HG02642 (cell line): ENCODE measurements around the gene XAF1.
"Not testable (repeated sequence)": the region's sequence is repeated elsewhere in the genome, so short reads cannot be mapped to it uniquely, and the experiment has no call there.

Experiments used
- ATAC-seq: cut with Tn5 transposase; IDR thresholded peaks from one replicate; pipeline ENCODE4 v1.9.1; 2021; ENCODE audit warnings: mild to moderate bottlenecking; ENCODE audit not compliant: unreplicated experiment, poor library complexity

Gene XAF1, protein sequence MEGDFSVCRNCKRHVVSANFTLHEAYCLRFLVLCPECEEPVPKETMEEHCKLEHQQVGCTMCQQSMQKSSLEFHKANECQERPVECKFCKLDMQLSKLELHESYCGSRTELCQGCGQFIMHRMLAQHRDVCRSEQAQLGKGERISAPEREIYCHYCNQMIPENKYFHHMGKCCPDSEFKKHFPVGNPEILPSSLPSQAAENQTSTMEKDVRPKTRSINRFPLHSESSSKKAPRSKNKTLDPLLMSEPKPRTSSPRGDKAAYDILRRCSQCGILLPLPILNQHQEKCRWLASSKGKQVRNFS

DNA sequence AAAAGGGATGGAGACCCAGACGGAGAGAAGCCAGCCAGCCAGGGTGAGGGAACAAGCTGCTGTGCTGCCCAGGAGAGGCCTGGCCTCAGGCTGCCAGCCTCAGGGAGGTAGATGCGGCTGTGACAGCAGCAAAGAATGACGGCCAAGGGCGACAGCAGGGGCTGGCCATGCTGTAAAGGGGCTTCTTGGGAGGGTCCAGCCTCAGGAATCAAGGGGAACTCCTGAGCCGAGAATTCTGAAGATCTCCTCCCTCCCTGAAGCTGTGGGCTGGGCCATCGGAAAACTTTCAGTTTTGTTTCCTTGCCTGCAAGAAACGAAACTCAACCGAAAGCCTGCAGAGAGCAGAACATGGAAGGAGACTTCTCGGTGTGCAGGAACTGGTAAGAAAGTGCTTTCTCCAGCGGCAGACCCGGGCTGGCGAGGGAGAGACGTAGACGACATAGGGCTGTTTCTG lies at the start of gene XAF1:
Gene XAF1 (plus strand): TSS at position 316 of the 454 bp plus-strand sequence. CDS start 33 bp downstream, at position 349.
- no peak for ATAC-seq

DNA sequence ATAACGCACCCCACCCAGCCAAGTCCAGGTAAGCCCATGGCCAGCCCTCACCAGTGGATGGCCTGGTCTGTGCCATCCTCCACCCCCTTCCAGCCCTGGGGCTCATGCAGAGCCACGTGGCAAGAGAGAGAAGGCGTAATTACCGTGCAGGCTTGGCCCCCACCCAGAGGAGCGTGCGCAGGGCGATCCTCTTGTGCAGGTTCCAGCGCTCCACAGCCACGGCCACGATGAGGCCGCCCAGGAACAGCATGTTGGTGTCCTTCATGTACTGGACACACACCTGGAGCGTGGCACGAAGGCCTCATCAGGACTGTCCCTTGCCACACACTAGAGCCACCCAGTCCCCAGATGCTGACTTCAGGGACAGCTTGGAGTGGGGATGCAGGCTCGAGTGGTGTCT lies 49.3 kb upstream of the XAF1 start:
- no peak for ATAC-seq

DNA sequence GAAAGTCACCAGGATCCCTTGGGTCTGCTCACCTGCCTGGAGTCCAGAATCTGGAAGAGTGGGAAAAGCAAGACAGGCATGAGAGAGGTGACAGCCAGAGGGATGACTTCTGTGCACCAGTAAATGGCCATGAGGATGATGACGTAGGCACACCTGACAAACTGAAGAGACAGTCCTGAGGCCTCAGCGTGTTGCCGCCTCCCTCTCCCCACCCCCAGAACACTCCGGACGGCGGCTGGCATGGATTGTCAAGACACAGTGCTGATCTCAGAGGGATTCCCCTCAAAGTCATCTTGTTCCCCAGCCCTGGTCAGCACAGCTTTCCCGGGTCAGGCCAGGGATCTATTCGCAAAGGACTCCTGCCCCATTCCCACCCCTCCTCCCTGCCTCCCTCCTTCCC lies 48.9 kb upstream of the XAF1 start:
- no peak for ATAC-seq

DNA sequence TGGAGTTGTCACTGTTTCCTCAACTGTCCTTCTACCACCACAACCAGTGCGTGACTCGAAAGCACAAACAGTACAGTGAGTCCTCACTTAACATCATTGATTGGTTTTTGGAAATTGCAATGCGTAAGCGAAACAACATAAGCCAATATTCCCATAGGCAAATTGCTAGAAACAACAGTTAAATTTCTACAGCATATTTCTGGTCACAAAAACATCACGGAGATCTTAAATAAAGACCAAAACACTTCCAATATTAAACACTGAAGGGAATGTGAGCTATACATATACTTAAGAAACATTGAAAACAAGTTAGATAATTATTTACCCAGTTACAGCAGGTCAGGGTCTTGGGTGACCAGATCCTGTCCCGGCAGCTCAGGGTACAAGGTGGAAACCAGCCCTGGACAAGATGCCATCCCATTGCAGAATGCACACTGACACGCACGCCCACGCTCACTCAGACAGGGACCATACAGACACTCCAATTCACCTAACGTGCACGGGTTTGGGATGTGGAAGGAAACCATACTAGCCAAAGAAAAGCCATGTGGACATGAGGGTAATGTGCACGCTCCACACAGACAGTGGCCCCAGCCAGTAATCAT lies 47.4 kb upstream of the XAF1 start:
- no peak for ATAC-seq

DNA sequence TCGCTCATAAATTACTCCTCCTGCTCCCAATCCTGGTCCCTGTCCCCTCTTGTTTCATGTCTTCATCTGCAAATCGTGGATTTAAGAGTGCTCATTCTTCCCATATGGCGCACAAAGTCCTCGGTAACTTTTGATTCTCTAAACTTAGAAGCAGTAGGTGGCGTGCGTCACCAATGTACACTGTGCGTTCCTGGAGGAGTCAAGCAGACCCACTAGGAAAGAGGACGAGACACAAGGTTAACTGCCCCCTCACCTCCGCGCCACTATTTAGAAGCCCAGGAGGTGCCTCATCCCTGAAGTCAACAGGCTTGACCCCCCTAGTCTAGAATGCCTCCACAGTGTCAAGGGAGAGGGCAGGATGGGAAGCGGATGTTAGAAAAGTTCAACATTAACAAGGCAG lies 45.5 kb upstream of the XAF1 start:
- no peak for ATAC-seq

DNA sequence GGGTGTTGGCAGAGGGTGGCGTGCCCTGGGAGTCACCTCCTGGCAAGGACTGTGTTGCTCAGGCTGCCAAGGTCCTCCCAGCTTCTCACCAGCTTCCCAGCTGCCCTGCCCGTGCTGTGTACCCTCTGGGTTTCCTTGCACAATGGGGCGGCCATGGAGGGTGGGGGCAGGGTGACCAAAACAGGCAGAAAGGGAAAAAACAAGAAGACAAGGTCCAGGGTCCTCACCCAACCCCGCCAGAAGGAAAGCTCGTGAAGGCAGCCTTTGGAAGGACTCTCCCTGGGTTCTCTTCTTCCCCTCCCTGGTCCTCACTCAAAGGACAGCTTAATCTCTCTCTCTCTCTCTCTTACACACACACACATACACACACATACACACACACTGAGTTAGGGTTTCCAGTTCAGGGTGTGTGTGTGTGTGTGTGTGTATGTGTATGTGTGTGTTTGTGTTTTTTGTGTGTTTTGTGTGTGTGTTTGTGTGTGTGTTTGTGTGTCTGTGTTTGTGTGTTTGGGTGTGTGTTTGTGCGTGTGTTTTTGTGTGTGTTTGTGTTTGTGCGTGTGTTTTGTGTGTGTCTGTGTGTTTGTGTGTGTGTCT lies 44.7 kb upstream of the XAF1 start:
- ATAC-seq: no peak

DNA sequence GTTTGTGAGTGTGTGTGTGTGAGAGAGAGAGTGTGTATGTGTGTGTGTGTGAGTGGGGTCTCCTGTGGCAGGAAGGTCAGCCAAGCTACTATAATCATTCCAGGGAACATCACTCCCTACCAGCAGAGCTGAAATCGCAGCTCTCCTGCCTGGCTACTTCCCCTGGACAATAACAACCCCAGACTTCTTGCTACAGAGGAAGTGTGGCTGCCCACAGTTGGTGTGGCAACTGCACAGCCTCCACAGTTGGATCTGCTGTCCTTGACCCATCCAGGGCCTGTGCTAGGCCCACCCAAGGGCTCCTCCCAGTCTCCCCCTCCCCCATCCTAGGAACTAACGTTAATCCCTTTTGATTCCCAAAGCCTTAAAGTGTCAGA lies 44.2 kb upstream of the XAF1 start:
- ATAC-seq: no peak

DNA sequence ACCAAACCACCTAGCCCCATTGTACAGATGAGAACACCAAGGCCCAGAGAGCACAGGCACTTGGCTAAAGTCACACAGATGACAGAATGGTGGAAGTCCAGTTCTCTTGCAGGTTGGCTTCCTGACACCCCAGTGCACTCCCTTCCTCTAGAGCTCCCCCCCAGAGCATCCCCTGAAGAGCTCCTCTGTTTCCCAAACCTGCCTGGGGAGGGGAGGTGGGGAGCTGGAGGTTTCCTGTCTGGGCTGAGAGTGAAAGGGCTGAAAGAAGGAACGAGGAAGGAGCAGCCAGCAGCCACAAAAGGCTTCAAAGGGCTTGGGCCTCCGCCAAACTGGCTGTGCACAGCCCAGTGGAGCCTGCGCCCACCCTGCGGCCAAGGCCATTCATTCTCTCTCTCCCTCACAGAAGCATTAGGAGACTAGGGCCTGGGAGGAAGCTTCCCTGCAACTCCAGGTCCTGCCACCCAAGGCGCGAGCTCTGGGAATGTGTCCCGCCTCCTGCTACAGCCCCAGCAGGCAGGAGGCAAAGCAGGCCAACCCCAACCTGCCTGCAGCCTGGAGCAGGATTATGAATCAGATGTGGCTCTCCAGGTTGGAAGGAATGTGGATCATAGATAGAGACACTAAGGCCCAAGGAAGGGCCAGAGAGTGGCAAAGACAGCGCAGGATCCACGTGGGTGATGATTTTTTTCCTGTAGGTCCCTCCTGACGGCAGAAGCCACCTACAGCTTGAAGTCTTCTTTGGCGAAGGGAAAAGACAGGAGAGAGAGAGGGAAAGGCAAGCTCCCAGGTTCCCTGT lies 43.6 kb upstream of the XAF1 start:
- ATAC-seq: no peak

DNA sequence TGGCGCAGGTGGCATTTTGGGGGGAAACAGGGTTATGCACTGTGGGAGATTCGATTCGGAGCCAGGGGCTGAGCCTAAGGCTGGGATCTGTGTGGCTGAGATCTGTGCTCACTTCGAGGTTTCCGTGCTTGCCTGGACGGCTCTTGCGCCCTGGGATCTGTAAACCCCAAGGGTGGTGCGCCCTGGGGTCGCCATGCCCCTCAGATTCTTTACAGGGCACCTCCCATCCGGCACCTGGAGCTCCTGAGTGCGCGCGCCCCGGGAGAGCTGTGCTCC lies 43.1 kb upstream of the XAF1 start:
- no peak for ATAC-seq

DNA sequence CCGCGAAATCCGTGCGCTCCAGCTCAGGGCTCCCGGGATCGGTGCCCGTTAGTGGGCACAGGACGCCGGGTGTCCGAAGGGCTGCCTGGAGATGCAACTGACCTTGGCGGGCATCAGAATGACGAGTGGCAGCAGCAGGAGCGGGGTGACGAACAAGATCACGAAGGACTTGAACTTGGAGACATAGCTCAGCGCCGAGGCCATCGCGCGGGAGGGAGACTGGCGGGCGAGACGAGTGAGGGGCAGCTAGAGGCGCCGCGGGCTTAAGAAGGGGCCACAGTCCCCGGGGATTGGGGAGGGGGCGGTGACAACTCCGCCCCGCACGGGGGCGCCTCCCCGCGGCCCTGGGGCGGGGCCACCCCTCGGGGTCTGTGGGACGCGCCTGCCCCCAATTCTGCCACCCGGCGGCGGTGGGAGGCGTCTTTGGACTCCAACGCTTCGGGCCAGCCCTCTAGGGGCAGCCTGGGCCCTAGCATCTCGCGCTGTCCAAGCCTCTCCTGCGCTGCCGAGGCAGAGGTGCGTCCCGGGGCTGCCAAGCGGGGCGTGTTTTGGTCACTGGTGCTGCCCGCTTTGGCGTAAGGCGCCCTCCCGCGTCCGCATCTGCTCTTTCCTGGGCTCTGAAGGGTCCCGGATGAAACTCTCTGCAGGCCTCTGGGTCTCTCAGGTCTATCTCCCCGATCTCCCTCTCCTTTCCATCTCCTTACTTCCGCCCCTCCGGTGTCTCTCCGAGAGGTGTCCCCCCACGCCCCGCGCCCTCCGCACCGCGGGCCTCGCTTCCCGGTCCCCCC lies 42.5 kb upstream of the XAF1 start, which contains the start of gene SLC13A5:
Gene SLC13A5 (minus strand): TSS at position 240 of the 788 bp plus-strand sequence. CDS start 36 bp downstream, at position 204.
- no peak for ATAC-seq

DNA sequence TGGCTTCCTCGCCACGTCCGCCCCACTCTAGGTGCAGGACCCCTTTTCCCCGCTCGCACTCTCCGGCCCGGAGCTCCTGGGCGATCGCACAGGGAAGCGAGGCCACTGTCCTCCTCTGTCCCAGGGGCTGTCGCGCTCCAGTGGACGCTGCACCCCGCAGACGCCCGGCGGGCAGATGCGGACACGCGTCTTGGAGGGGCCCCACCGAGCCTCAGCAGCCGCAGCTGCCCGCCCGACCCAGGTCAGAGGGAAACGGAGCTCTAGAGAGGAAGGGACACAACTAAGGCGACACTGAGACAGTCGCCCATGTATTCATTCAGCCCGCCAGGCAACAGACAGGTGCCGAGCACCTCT lies 42.0 kb upstream of the XAF1 start:
- ATAC-seq: no peak

DNA sequence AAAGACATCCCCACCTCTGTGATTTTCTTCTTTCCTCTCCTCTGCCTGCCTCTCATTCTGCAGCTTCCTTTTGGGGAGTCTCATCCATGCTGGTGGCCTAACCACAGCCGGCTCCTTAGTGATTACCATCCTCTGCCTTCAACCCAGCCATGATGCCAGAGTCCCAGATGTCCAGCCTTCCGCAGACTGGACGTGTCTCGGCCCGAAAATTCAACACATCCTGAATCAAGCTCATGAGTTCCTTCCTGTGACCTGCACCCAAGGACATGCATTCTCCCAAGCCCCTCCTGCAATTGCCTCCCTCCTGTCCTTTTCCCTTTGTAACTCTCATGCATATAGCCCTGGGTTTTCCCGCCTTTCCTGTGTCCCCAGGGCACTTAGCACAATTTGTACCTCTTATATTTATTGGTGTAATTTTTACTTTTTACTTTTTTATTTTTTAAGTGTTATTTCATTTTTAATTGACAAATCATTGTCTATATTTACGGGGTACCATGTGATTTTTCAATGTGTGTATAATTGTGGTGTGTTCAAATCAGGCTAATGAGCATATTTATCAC lies 41.5 kb upstream of the XAF1 start:
- ATAC-seq: no peak

DNA sequence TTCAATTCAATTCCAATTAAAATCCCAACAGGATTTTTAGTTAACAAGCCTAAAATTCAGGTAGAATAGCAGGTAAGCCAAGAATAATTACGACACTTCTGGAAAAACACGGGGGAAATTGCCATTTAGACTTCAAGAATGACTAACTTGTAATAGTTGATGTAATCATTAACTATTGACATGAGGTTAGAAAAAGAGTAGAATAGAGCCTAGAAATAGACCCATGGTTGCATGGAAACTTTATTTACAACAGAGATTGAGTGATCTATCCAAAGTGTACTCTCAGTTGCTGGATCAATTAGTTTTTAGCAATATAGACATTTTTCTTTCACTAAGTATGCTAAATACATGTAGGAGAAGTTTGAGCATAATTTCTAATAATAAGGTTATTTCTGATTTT lies 39.1 kb upstream of the XAF1 start:
- no peak for ATAC-seq

DNA sequence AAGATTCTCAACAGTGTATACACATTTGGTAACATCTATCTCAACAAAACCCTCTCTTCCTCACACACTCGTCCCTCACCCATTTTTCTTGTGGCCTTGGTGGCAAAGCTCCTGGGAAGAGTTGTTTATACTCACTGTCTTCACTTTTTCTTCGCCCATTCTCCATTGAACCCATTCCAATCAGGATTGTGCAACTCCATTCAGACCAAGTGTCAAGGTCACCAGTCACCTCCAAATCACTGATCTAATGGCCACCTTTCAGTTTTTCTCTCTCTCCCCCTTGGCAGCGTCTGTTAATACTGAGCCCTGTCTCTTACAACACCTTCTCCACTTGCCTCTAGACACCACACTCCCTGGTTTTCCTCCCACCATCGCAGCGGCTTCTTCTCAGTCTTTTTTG lies 34.1 kb upstream of the XAF1 start:
- no peak for ATAC-seq

DNA sequence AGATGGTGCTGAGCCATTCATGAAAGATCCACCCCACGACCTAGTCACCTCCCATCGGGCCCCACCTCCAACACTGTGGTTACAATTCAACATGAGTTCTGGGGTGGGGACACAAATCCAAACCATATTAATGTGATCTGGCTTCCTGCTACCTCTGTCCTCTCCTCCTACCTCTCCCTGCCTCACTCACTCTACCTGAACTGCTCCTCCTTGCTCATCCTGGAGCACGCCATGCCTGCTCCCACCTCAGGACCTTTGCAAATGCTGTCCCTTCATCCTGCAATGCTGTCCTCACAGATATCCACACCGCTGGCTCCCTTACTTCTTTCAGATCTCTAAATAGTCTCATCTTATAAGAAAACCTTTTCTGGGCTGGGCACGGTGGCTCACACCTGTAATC lies 31.8 kb upstream of the XAF1 start:
- ATAC-seq: no peak

DNA sequence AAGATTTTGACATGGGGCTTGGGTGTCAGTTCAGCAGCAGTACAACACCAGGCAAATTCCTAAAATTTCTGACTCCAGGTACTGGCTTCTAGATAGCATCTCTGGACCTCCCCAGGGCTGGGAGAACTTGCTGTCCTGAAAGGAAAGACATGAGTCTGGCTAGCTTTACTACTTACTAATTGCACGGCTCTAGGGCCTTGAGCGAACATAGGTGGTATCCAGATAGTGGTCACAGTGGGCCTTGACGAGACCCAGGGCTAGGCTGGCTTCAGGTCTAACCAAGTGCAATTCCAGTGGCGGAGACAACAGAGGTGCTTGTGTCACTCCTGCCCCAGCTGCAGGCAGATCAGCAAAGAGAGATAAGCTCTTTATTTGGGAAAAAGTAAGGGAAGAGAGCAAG lies 26.3 kb upstream of the XAF1 start:
- ATAC-seq: no peak

DNA sequence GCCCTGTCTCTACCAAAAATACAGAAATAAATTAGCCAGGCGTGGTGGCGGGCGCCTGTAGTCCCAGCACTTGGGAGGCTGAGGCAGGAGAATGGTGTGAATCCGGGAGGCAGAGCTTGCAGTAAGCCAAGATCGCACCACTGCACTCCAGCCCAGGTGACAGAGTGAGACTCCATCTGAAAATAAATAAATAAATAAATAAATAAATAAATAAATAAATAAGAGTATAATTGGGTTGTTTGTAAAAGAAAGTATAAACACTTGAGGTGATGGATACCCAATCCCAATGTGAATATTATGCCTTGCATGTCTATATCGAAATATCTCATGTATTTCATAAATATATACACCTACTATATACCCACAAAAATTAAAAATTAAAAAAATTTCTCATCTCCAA lies 9.2 kb upstream of the XAF1 start:
- not testable (repeated sequence) for ATAC-seq

DNA sequence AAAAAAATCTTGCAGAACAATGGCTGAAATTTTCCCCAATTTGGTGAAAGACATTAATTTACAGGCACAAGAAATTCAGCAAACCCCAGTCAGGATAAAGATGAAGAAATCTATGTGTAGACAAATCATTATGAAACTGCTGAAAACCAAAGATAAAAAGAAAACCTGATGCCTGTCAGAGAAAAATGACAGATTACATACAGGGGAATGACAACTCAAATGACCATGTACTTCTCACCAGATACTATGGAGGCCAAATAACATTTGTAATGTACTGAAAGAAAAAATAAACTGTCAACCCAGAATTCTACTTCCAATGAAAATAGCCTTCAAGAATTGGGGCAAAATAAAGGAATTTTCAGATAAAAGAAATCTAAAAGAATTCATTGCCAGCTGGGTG lies 7.2 kb upstream of the XAF1 start:
- ATAC-seq: no peak

DNA sequence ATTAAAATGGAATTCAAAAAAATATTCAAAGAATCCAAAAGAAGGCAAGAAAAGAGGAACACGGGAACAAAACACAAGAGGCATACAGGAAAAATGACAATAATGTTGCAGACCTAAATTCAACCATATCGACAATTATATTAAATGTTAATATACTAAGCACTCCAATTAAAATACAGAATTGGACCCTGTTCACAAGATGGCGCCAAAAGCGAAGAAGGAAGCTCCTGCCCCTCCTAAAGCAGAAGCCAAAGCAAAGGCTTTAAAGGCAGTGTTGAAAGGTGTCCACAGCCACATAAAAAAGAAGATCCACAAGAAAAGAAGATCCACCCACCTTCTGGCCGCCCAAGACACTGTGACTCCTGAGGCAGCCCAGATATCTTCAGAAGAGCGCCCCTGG lies 6.3 kb upstream of the XAF1 start:
- no peak for ATAC-seq
